ENCODE data around the gene RAB10.

DNA sequence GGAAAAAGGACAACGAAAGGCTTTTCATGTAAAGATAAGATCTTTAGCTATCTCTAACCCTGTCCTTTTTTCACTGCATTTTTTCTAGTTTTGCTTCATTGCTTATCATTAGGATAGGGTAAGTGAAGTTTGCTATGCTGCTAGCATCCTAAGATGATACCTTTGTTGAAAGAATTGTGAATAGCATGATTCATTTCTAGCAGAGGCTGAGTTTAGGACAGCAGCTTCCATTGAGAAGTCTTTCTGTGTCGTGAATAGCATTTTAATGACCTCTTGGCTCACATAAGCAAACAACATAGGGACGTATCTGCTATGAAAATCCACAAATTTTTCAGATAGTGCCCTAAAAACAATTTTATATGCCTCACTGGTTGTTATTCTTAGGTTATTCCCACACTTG lies 102.6 kb downstream of the RAB10 start:
- TF ChIP-seq POLR2A (IDR thresholded peaks at IDR 0.05; ENCODE audit: low read length) (no peak), GATA1 (IDR thresholded peaks at IDR 0.05; ENCODE audit: low read depth, low read length) (no peak)
